GM23248 (cell line): ENCODE measurements around the gene C2orf15. TPM values are rescaled to one million over a fixed set of nuclear protein-coding genes. Genes with fewer than 3 reads are reported as not detected.

ENCODE experiments used
- DNase-seq: peaks from one replicate; pipeline ENCODE4 v3.0.0-alpha.2; 2015
- H2AFZ ChIP-seq: fragments of 200-600 bp; sonication (generic); 2 replicates; pipeline ENCODE4 v1.6.1; 2016; ENCODE audit warnings: antibody characterized with exemption
- H3F3A ChIP-seq: fragments of 200-600 bp; sonication (generic); 2 replicates; pipeline ENCODE4 v1.6.1; 2016; ENCODE audit warnings: mild to moderate bottlenecking, antibody characterized with exemption, mixed run types; ENCODE audit not compliant: insufficient read depth
- H3K27ac ChIP-seq: fragments of 200-600 bp; sonication (generic); 2 replicates; pipeline ENCODE4 v1.5.1; 2016; ENCODE audit warnings: mild to moderate bottlenecking
- H3K27me3 ChIP-seq: fragments of 200-600 bp; sonication (generic); replicated peaks from 2 replicates; pipeline ENCODE4 v1.6.1; 2016; ENCODE audit warnings: mild to moderate bottlenecking; ENCODE audit not compliant: insufficient read depth
- H3K36me3 ChIP-seq: fragments of 200-600 bp; sonication (generic); 2 replicates; pipeline ENCODE4 v1.6.1; 2016; ENCODE audit warnings: low read depth, mild to moderate bottlenecking
- H3K4me1 ChIP-seq: fragments of 200-600 bp; sonication (generic); 2 replicates; pipeline ENCODE4 v1.6.1; 2016; ENCODE audit warnings: mild to moderate bottlenecking; ENCODE audit not compliant: insufficient read depth
- H3K4me2 ChIP-seq: fragments of 200-600 bp; sonication (generic); one replicate; pipeline ENCODE4 v1.6.1; 2016; ENCODE audit warnings: mild to moderate bottlenecking; ENCODE audit not compliant: unreplicated experiment
- H3K4me3 ChIP-seq: fragments of 200-600 bp; sonication (generic); 2 replicates; pipeline ENCODE4 v1.5.1; 2016; ENCODE audit warnings: mild to moderate bottlenecking
- H3K79me2 ChIP-seq: fragments of 200-600 bp; sonication (generic); 2 replicates; pipeline ENCODE4 v1.6.1; 2016; ENCODE audit warnings: mild to moderate bottlenecking; ENCODE audit not compliant: insufficient read depth
- H3K9ac ChIP-seq: fragments of 200-600 bp; sonication (generic); 2 replicates; pipeline ENCODE4 v1.6.1; 2016; ENCODE audit warnings: mild to moderate bottlenecking
- H3K9me2 ChIP-seq: fragments of 200-600 bp; sonication (generic); 2 replicates; pipeline ENCODE4 v1.6.1; 2016; ENCODE audit warnings: mixed run types, mild to moderate bottlenecking, moderate library complexity; ENCODE audit not compliant: insufficient read depth
- H3K9me3 ChIP-seq: fragments of 200-600 bp; sonication (generic); one replicate; pipeline ENCODE4 v1.6.1; 2017; ENCODE audit warnings: low read depth
- H4K20me1 ChIP-seq: fragments of 200-600 bp; sonication (generic); 2 replicates; pipeline ENCODE4 v1.6.0; 2016; ENCODE audit not compliant: insufficient read depth
- EZH2 ChIP-seq: fragments of 200-600 bp; sonication (generic); IDR thresholded peaks from 2 replicates; pipeline ENCODE4 v1.6.1; 2018; ENCODE audit warnings: antibody characterized with exemption, mild to moderate bottlenecking; ENCODE audit not compliant: insufficient read depth, poor library complexity, severe bottlenecking
- EZH2phosphoT487 ChIP-seq: fragments of 200-600 bp; sonication (generic); IDR thresholded peaks from 2 replicates; pipeline ENCODE4 v1.6.1; 2018; ENCODE audit warnings: antibody characterized with exemption, moderate library complexity, mild to moderate bottlenecking, low read depth; ENCODE audit not compliant: insufficient read depth
- WGBS, 2 experiments: methylation state at CpG; one replicate each; pipeline ENCODE4 v1.1.6; 2015 to 2017; ENCODE audit warnings: low lambda C conversion rate in 2 of 2, low coverage in 1 of 2; ENCODE audit errors: missing lambda C conversion rate in 2 of 2; 5-methylcytosine and 5-hydroxymethylcytosine counted together
- in situ Hi-C: fragments of 300-500 bp; cut with MboI; formaldehyde crosslinking; loops from 2 replicates; pipeline ENCODE4 v1.15.0; 2020
- polyA plus RNA-seq: library from polyadenylated mRNA; unstranded; fragments of >200 nt; fragmentation: Nextera tagmentation; extraction: Ambion mirVana; gene quantifications from 2 replicates; pipeline ENCODE4 v1.2.1, GENCODE V29; 2016
- total RNA-seq: library from RNA; depleted of rRNA; stranded (reverse); fragments of >200 nt; shearing (Covaris generic); gene quantifications from 2 replicates; pipeline ENCODE4 v1.2.3, GENCODE V29; 2014

Gene C2orf15
- total and polyA plus RNA-seq, 2 experiments from 2014 or later: not detected

DNA sequence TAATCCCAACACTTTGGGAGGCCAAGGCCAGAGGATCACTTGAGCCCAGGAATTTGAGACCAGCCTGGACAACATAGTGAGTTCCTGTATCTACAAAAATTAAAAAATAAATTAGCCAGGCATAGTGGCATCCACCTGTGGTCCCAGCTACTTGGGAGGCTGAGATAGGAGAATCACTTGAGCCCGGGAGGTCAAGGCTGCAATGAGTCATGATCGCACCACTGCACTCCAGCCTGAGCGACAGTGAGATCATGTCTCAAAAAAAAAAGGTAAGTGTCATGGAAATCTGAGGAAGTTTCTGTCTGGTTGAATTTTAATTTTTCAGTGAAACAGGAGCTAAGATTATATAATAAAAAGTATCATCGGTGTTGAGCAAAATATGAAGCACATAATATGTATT, 2.5 kb upstream of the C2orf15 start:
- no peak overlapping the region for H3K9ac ChIP-seq
- no peak overlapping the region for H3K4me2 ChIP-seq
- H3K27ac ChIP-seq: no peak overlapping the region
- no peaks in the 10 kb centered on the region for H3K36me3 ChIP-seq
- no peak for DNase-seq
- peaks cover 24% of the 10 kb centered on the region for H3K27me3 ChIP-seq
- H3K9me2 ChIP-seq: no peaks in the 10 kb centered on the region
- H3K4me1 ChIP-seq: no peaks in the 10 kb centered on the region
- no peaks in the 10 kb centered on the region for H3K79me2 ChIP-seq
- no peak for TF ChIP-seq EZH2
- TF ChIP-seq EZH2phosphoT487: no peak
- H3F3A ChIP-seq: peaks cover 14% of the 10 kb centered on the region; the same call in 1 of the 2 replicates
- no peak overlapping the region for H2AFZ ChIP-seq
- in situ Hi-C loops: no loop called here
- no peak overlapping the region for H3K4me3 ChIP-seq
- no peaks in the 10 kb centered on the region for H4K20me1 ChIP-seq
- no peaks in the 10 kb centered on the region for H3K9me3 ChIP-seq
- WGBS, 2 experiments: 89% methylated on average over 4 of the region's 4 CpGs

DNA sequence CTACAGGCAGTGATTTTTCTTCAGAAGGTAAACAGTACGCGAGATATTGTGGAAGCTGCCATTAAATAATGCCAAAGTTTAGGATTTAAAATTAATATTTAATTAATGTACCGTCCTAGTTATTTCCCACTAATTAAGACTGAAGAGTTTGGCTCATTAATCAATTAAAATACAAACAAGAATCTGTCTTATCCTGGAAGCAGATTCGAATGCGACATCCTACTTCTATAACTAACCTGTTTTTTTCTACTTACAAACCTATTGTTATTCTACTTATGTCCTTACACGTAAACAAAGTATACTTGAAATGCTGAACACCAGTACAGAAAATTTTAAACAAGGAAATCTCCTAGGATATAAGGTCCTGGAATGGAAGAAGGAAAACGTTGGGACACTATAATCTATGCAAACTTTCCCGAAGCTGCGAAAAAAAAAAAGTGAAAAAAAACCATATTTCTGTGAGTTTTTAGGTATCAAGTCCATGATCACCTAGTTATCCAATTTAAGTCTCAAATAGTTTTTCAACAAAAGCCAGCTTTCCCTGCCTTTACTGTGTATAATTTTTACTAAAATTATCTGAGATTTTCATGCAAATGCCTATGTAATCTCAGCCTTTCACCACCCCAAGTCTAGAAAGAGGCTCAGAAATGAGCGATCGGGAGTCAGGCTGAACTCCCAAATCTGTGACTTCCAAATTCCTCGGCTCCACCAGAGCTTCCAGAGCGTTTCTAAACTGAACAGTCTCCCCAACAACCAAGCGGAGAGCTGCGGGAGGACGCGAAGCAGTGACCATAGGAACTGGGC, 1.2 kb upstream of the C2orf15 start:
- no peak overlapping the region for H3K27ac ChIP-seq
- WGBS, 2 experiments: 18% methylated on average over 17 of the region's 17 CpGs

DNA sequence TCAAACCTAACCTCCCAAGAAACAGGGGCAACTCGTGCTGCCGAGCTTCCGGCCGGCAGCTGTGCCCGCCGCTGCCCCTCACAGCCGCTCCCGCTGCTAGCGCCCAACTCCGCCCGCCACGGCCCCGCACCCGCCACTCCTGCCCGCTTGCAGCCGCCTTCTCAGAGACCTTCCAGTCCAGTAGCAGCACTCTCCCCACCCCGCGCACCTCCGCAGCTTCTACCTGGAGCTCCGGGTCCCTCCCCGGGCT, 722 bp upstream of the C2orf15 start:
- Histone ChIP-seq H3K27ac (no peak overlapping the region), H4K20me1 (no peaks in the 10 kb centered on the region), H3K4me2 (peak overlapping the region; percentile 95), H3K9ac (peak overlapping the region; percentile 36), H3K27me3 (peaks cover 24% of the 10 kb centered on the region), H3K36me3 (no peaks in the 10 kb centered on the region), H3K9me2 (no peaks in the 10 kb centered on the region), H2AFZ (peak overlapping the region; percentile 93), H3K9me3 (no peaks in the 10 kb centered on the region), H3K79me2 (no peaks in the 10 kb centered on the region), H3F3A (peaks cover 14% of the 10 kb centered on the region; the same call in 1 of the 2 replicates), H3K4me3 (peak overlapping the region; percentile 79), H3K4me1 (no peaks in the 10 kb centered on the region)
- in situ Hi-C loops: no loop called here
- no peak for DNase-seq
- TF ChIP-seq EZH2phosphoT487: no peak
- TF ChIP-seq EZH2: no peak
- 2 to 3% methylated on average over 14 to 15 of the region's 21 CpGs for WGBS, 2 experiments

More for the DNA sequence above, 1.2 kb upstream of the C2orf15 start:
- Histone ChIP-seq H3K27me3 (peaks cover 24% of the 10 kb centered on the region), H3K9me2 (no peaks in the 10 kb centered on the region), H3K9me3 (no peaks in the 10 kb centered on the region), H3K79me2 (no peaks in the 10 kb centered on the region), H3K4me2 (peak overlapping the region; percentile 95), H3K4me1 (no peaks in the 10 kb centered on the region), H2AFZ (peak overlapping the region; percentile 93), H3K4me3 (peak overlapping the region; percentile 79), H3F3A (peaks cover 14% of the 10 kb centered on the region; the same call in 1 of the 2 replicates), H4K20me1 (no peaks in the 10 kb centered on the region), H3K36me3 (no peaks in the 10 kb centered on the region), H3K9ac (peak overlapping the region; percentile 36)
- in situ Hi-C loops: no loop called here
- DNase-seq: peak; percentile 56
- TF ChIP-seq EZH2phosphoT487 (no peak), EZH2 (peak; percentile 70)

DNA sequence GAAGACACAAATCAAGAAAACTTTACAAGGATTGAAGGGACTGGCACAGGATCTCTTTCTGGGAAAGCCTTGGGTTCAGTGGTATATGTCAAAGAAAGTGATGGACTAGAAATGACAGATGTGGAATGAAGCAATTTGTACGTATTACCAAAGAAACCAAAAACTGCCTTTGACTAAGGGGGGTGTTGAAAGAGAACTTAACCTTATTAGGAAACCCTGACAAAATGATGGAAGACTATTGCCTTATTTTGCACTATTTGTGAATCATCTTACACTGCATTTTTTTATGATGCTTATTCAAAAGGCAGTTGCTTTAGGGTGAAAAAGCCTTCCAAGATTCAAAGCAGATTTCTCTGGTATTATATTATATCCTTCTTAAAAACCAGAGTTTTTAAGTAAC, 9.2 kb downstream of the C2orf15 start:
- H3F3A ChIP-seq: no peaks in the 10 kb centered on the region; the same call in 1 of the 2 replicates
- H4K20me1 ChIP-seq: no peaks in the 10 kb centered on the region
- 0 out of 2 replicates have a peak, but pooled peaks cover 2% of the 10 kb centered on the region for H3K79me2 ChIP-seq
- TF ChIP-seq EZH2phosphoT487: no peak
- TF ChIP-seq EZH2: no peak
- H3K4me2 ChIP-seq: no peak overlapping the region
- no peaks in the 10 kb centered on the region for H3K9me3 ChIP-seq
- no peaks in the 10 kb centered on the region for H3K27me3 ChIP-seq
- H3K9ac ChIP-seq: no peak overlapping the region
- DNase-seq: peak; percentile 16
- H3K27ac ChIP-seq: no peak overlapping the region
- H3K9me2 ChIP-seq: no peaks in the 10 kb centered on the region
- peaks cover 1% of the 10 kb centered on the region; the same call in 1 of the 2 replicates for H3K4me1 ChIP-seq
- H2AFZ ChIP-seq: no peak overlapping the region
- in situ Hi-C loops: no loop called here
- no peaks in the 10 kb centered on the region for H3K36me3 ChIP-seq
- H3K4me3 ChIP-seq: no peak overlapping the region
- WGBS, 2 experiments: 68 to 81% methylated on average over 1 of the region's 1 CpG
